HG02970 (cell line): Measurements from ENCODE around the gene MED15.
"Not testable (repeated sequence)": the region's sequence is repeated elsewhere in the genome, so short reads cannot be mapped to it uniquely, and the experiment has no call there.

ENCODE experiments used
- ATAC-seq: cut with Tn5 transposase; IDR thresholded peaks from one replicate; pipeline ENCODE4 v1.9.1; 2021; ENCODE audit warnings: mild to moderate bottlenecking, moderate library complexity, moderate number of reproducible peaks; ENCODE audit not compliant: unreplicated experiment, low FRiP score

Gene MED15

GRCh38 chr22:20528405-20528978 is 21.1 kb downstream of the MED15 start:
- no peak for ATAC-seq

DNA sequence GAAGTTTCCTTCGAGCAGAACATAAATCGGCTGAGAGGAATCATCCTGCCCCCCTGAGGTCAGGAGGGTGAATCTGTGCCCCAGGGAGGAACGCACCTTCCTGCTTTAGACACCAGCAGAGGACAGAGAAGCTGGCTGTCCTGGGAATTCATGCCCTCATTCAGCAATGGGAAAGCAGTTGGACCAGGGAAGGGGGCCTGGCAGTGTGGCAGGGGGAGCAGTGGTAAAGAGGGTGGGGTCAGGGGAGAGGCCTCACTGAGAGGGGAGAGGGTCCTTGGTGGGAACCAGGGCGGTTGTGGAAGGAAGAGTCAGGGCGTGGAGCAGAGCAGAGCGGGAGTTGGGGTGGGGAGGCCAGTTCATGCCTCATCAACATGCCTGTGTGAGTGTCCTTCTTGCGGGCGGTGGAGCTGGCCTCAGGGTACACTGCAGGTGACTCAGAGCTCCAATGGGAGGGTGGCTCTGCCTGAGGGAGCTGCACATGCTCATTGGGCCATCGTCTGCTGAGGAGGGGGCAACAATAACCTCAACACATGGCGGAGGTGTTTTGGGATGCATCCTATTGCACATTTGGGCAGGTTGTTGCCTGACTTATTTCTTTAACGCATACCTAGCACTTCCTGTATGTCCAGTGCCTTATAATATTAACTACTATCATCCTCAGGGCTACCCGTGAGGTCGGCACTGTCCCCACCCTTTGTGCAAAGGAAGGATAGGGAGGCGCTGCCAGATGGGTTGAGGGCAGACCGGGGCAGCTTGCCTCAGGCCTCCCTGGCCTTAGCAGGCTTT is 23.2 kb downstream of the MED15 start:
- ATAC-seq: no peak

GRCh38 chr22:20531154-20531403 is 23.7 kb downstream of the MED15 start:
- no peak for ATAC-seq

- ATAC-seq: no peak
Measured at GRCh38 chr22:20531404-20532201, 24.2 kb downstream of the MED15 start.

DNA sequence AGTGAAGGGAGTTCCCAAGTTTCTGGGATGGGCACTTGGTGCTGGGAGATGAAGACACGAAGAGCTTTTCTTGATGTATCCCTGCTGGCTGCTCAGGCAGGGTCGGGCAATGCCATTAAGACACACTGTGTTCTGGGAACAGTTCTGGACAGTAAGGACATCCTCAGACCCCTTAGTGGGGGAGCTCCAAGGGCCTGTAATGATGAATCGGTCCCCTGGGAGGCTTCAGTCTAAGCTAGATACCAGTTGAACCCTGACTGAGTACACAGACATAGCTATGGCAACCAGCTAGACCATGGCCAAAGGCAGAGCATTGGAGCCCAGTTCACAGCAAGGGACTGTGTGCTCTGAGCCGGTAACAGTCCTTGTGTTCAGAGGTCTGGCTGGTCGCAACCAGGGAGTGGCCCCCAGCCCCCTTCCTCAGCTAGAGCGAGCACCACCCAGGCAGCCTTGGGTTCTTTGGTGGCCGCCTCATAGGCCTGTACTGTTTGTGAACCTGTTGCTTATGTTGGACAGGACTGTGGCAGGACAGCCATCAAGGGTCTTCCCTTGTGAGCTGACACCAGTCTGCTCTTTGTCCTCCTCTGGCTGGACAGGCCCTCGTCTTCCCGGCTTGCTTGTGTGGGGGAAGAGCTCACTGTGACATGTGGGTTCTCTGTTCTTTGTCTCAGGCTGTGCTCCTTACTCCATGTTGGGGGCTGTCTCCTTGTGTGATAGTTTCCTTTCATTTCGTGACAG is 25.0 kb downstream of the MED15 start:
- ATAC-seq: no peak

- ATAC-seq: no peak
Measured at GRCh38 chr22:20533095-20533878, 25.9 kb downstream of the MED15 start.

DNA sequence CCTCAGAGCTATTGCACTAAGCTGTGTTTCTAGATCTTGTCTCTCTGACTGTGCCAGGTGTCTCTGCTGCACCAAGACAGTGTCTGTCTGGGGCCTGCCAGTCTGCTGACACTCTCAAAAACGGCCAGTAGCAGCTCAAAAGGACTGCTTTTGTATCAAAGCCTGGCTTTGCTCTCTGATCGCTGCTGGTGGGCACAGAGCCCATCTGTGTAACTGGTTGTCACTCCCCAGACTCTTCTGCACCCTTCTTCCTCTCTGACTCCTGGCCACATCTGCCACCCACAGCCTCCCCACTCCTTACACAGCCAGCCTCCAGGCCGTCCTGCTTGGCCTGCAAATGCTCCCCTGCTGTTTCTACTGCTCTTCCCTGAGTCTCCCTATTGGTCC is 26.5 kb downstream of the MED15 start:
- ATAC-seq: no peak

- ATAC-seq: no peak
Measured at GRCh38 chr22:20536590-20537324, 29.3 kb downstream of the MED15 start.

GRCh38 chr22:20537325-20537756 is 29.9 kb downstream of the MED15 start:
- no peak for ATAC-seq

- no peak for ATAC-seq
Measured at GRCh38 chr22:20537983-20538382, 30.6 kb downstream of the MED15 start.

DNA sequence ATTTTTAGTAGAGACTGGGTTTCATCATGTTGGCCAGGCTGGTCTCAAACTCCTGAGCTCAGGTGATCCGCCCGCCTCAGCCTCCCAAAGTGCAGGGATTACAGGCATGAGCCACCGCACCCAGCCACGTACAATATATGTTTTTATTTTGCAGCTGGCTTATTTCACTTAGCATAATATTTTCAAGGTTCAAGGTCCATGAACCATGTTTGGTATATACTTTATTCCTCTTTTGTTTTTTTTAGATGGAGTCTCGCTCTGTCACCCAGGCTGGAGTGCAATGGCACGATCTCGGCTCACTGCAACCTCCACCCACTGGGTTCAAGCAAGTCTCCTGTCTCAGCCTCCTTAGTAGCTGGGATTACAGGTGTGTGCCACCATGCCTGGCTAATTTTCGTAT is 31.5 kb downstream of the MED15 start:
- not testable (repeated sequence) for ATAC-seq

- no peak for ATAC-seq
Measured at GRCh38 chr22:20542055-20542454, 34.6 kb downstream of the MED15 start.

- ATAC-seq: no peak
Measured at GRCh38 chr22:20542736-20543135, 35.3 kb downstream of the MED15 start.

- not testable (repeated sequence) for ATAC-seq
Measured at GRCh38 chr22:20545318-20545634, 37.9 kb downstream of the MED15 start.

DNA sequence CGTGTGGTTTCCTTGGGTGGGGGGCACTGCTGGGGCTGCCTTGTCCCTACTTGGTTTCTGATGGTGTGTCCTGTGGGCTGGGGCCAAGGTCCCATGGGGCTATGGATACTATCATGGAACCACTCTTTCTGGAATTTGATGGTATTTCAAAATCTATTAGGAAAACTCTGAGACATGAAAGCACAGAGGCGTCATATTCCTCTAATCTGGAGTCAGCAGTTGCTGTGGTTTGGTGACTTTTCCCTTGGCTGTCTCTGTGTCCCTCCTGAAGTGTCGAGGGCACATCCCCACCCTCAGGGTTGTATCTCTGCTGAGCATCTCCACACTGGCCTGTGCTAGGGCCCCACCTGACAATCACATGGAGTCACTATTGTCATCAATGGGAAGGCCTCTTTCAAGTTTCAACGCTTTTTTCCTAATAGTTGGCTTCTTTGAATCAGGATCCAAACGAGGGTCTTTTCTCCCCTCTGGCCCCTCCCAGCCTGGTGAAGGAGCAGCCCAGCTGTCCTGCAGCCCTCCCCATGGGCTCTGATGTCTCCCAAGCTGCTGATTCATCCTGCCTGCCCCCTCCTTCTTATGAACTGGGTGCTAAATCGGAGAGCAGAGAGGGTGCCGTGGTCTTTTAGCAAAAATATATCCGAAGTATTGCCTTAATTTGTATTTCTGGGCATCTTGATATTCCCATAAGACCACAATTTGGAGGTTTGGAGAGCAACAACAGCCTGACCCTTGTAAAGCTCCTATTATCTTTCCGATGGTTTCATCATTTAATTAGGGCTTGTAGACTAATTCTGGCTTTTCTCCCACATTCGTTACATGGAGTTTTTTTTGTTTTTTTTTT is 38.5 kb downstream of the MED15 start:
- ATAC-seq: no peak

GRCh38 chr22:20546541-20546950 is 39.1 kb downstream of the MED15 start:
- no peak for ATAC-seq

GRCh38 chr22:20547029-20547428 is 39.6 kb downstream of the MED15 start:
- no peak for ATAC-seq

GRCh38 chr22:20548806-20549205 is 41.4 kb downstream of the MED15 start:
- no peak for ATAC-seq
